Epidermal melanocyte (primary cell): ENCODE results near the gene MTARC2.
"Not testable (repeated sequence)": the region's sequence is repeated elsewhere in the genome, so short reads cannot be mapped to it uniquely, and the experiment has no call there.

Experiments
- DNase-seq: peaks from one replicate; pipeline ENCODE4 v3.0.0; 2011; ENCODE audit warnings: low spot score; ENCODE audit not compliant: insufficient read length

MTARC2 gene

GRCh38 chr1:220732137-220732536 lies 16.0 kb upstream of the MTARC2 start:
- no peak for DNase-seq

DNA sequence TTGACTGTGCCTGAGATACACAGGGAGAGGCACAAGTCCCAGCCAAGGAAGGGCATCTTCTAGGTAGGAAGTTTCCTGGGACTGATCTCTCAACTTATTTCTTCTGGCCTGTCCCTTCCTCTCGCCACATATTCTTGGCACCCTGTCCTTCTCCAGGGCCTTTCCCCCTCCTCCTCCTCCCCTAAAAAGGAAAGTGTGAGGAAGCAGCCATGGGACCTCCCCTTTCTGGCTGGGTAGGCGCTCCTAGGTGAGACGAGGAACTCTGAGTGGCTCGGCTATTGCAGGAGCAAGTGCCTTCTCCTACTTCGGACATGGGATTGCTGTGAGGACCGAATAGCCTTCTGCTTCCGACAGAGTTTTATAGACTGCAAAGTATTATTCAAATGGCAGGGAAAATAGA lies 15.5 kb upstream of the MTARC2 start:
- no peak for DNase-seq

DNA sequence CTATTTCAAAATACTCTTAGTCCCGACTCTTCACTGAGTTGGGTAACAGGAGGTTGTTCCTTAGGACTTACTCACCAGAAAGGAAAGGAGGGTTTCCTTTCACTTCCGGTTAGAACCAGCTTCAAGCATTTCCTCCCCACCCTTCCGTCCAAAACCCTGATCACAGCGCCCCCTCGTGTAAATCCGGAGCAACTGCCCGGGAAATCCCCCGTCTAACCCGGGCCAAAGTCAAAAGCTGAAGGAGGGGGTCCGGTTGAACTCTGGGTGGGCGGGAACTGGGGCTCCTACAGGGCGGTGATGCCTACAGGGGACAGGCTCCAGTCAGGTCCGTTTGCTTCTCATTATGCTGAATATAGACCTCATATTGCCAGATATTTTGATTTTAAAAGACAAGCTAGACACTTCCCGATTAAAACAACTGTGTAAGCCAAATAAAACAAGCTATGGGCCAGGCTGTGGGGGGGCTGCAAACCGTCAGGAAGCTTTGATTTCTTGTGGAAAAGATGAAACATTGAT lies 15.0 kb upstream of the MTARC2 start:
- peak; percentile 71 for DNase-seq

DNA sequence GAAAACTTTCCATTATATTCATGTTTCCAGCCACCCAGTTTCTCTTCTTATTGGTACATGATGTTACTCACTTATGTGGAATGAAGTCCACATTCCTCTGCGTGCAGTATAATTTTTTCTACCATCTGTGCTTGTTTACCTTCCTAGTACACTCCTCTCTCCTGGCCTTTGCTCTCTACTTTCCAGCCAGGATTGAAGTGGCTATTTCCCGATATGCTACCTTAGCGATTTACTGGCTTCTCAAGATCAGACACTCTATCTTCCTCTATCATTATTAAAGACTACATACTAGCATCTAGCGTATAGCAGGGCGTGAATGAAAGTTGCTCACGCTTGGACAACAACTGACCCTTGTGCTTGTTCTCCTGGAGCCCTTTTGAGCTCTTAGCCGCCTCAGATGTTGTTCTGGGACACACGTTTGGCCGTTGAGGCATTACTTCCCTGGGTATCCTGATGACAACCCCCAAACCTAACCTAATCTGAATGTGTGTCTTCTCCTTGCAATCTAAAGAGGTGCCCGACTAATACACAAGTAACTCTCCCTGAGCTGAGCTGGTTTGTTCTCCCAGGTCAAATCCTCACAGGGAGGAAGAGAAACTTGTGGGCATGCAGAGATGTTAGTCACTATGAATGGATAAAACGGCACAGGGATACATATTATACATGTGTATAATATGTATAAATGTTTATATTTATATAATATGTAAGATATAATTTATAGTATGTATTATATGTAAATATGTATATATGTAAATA lies 13.4 kb upstream of the MTARC2 start:
- no peak for DNase-seq

- DNase-seq = not testable (repeated sequence)
These were observed 11.8 kb upstream of the MTARC2 start for GRCh38 chr1:220736283-220736682.

GRCh38 chr1:220741349-220741748 lies 6.8 kb upstream of the MTARC2 start:
- no peak for DNase-seq

- no peak for DNase-seq
These were observed 6.3 kb upstream of the MTARC2 start for GRCh38 chr1:220741825-220742224.

DNA sequence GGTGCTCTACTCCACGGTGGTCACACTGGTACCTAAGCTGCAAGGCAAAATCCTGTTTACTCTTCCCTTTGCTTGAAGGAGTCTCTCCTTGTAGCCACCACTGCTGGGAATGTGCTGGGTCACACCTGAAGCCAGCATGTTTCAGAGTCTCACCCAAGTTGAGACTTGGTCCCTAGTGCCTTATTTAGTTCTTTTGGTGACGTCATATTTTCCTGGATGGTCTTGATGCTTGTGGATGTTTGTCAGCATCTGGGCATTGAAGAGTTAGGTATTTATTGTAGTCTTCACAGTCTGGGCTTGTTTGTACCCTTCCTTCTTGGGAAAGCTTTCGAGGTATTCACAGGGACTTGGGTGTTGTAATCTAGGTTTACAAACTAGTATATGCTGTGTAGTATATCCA lies 5.6 kb upstream of the MTARC2 start:
- DNase-seq = no peak

GRCh38 chr1:220746851-220747250 lies 1.3 kb upstream of the MTARC2 start:
- no peak for DNase-seq

DNA sequence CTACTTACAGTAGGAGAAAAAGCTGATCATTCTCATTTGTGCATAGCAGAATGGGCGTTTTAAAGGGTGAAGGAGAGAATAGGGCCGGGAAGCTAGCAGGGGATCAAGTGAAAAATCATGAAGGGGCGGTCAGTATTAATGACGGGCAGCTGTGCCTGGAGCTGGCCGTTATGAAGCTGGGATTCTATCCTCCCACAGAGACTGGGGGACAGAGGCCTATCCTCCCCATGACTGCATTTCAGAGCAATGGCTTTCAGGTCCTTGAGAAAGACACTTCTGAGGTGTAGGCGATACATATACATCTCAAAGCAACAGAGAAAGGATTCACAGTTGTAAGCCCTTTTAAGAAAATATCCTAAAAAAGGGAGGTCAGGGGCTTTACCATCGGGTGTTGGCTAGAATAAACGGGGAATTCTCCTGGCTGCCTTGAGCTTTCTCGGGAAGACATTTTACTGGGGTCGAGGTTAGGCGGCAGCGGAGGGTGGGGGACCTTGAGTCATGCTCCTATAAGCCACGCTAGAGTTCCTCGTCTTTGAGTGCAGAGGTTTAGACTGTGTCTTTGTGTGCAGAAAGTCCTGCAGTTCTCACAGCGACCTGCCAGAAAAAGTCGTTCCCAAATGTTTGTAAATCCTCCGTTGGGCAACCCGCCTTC lies 559 bp upstream of the MTARC2 start:
- DNase-seq = no peak

GRCh38 chr1:220748936-220749335 lies 814 bp downstream of the MTARC2 start:
- no peak for DNase-seq

DNA sequence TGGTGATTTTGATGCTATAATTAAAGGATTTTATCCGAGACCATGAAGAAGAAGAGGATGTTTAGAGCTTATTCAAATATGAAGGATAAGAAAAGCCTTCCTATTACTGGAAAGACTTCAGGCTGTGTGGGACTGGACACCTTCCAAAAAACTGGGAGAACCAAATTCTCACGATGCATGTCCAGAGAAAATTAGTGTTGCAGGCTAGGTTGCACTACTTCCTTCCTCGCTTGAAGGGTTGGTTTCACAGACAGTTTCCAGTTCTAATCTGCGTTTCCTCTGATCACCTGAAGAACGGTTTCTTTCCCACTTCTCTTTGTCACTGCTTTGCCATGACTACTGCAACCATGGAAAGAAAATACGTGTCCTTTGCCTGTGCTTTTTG lies 2.0 kb downstream of the MTARC2 start:
- DNase-seq = peak; percentile 21

DNA sequence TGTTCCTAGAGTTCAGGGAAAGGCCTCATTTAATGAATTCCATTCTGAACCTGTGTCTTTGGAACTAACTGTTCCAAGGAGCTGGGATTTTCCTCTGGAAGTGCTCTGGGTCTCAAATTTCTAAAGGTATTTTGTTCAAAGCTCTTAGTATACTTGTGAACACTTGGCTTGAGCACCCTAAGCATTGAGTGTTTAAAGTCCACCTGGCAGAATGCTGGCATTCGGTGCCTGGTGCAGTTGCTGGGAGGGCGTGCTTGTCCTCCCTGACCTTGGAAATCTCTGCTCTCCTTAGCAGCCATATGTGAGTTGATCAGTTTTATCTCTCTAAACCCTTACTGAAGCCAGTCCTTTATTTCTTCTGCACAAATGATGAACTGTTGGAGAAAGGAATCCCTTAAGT lies 3.0 kb downstream of the MTARC2 start:
- no peak for DNase-seq

DNA sequence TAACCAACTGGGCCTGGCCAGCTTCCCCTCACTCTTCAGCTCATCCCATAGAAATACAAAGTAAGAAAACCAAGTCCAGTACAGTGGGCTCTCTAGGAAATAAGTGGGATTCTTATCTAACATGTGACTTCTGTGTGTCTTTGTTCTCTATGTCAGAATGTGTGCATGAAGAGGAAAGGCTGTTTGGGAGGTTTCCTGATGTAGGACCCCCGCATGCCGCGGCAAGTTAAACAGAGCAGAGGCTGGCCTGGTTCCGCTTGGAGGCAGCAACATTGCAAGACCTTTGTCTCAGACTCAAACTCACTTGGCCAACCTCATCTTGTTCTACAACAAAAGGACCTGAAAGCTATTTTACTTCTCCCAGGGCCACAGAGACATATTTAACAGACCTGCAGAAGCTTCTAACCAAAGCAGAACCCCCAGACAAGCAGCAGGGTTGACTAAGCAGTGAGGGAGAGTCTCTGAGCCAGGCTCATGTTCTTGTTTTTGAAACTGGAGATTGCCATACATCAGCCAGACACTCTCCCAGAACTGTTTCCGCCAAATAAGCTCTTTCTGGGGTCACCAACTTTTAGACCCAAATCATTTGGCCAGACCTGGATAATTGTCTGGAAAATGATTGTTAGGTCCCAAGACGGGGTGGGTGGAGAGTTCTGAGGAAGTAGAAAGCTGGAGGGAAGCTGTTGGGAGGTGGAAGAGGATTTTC lies 6.2 kb downstream of the MTARC2 start:
- no peak for DNase-seq

GRCh38 chr1:220754918-220755295 lies 6.8 kb downstream of the MTARC2 start:
- no peak for DNase-seq

DNA sequence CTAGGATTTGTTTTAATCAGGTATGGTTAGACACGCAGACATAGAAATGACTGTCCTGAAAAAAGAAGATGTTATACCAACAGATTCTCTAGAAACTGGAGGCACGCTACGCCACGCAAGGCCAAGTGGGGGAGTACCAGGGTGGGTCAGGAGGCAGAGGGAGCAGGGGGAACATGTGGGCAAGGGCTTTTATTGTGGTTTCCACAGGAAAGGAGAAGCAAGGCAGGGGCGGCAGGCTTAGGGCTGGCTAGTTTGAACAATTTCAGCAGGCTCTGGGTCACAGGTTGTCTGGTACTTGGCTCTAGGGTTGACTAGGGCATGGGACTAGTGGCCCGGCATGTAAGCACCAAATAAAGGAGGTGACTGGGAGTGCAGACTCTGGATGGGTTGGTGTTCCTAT lies 7.2 kb downstream of the MTARC2 start:
- DNase-seq = no peak

DNA sequence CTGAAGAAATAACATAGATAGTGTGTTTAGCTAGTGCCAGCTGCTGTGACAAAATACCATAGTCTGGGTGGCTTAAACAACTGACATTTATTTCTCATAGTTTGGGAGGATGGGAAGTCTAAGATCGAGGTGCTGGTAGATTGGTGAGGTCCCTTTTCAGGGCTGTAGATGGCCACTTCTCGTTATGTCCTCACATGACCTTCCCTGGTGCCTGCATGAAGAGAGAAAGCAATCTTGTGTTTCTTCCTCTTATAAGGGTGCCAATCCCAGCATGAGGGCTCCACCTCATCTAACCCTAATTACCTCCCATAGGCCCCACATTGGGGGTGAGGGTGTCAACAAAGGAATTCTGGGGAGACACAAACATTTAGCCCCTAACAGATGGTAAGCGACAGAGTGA lies 9.3 kb downstream of the MTARC2 start:
- DNase-seq = no peak

DNA sequence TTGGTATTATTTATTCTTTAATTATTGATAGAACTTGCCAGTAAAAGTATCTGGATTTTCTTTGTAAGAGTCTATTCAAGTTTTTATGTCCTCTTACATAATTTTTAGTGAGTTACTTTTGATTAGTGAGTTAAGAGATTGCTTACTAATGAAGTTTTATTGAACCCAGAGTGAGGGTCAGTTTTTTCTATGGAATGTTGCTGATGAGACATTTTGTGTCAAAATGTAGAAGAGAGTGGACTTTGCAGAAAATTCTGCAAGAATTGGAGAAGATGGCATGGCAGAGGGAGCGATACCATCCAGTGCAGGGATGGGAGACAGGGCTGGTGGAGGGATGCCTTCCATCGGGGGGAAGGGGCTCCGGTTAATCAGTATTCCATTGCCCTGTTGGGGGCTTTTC lies 11.0 kb downstream of the MTARC2 start:
- no peak for DNase-seq

GRCh38 chr1:220761688-220762427 lies 13.7 kb downstream of the MTARC2 start:
- no peak for DNase-seq

DNA sequence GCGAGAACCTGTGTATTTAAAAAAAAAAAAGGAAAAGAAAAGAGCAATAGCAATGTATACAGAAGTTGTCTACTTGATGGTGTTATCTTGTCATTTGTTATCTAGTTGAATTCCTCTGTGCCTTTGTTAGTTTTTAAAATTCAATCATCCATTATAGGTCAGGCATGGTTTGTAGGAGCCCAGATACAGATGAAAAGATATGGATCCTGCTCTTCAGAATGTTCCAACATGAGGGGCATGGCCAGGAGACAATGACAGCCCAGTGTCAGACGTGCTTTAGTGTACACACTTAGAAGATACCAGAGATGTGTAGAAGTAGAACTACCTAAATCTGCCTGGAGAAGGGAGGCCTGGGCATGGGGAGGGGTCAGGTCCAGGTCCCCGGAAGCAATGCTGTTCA lies 16.6 kb downstream of the MTARC2 start:
- DNase-seq = no peak

DNA sequence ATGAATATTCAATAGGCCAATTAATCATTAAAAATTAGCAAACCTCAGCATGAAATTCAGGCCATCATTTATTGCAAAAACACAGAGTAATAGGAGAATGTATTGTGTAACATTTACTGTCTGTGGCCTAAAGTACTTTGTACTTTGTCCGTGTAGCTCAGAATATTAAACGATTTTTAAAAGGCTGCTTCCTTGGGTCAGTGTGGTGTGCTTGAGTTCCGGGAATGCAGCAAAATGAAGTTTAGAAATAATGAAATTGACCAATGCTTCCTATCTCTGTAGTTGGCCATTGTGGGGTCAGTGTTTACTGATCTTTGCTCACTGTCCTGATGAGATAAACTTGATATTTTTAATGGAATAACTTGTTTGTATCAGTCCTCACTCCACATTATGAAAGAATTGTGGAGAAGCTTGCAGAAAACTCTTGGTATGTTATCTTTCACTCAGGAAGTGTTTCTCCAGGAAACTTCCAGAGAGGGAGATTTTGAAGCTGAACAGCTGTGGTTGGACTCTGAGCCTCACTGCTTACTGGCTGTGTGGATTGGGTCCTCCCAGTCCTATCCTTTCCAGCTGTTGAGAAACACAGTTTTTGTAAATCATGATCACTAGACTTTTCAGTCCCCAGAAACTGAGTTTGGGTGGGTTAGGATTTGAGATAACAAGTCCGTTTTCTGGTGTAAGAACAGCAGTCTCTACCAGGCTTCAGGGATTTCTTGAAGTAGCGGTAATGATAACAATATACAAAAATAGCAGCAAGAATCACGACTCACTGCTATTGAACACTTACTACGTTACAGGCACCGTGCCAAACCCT lies 19.4 kb downstream of the MTARC2 start:
- DNase-seq = no peak
